Common myeloid progenitor, CD34-positive (primary cell): ENCODE data around the gene DLAT.

Source experiments
- CTCF ChIA-PET: fragments of 350-600 bp; sonication (Branson Sonifier 250); formaldehyde crosslinking; loops from one replicate; lab custom pipeline; 2021; ENCODE audit warnings: antibody characterized with exemption; lab: Charles Lee
- POLR2A ChIA-PET: fragments of 350-600 bp; sonication (Branson Sonifier 250); formaldehyde crosslinking; loops from one replicate; lab custom pipeline; 2021; ENCODE audit warnings: antibody characterized with exemption; lab: Charles Lee
- DNase-seq, 3 donors: peaks; one replicate each; pipeline versions ENCODE4 v3.0.0 to v3.0.0-alpha.2; 2013
- H3K27ac ChIP-seq, 2 experiments: 1 replicate in 1 of 2; 2 replicates in 1 of 2; pipeline ENCODE4 v1.7.0; 2013; ENCODE audit warnings: inconsistent platforms in 2 of 2, low read length in 2 of 2, mild to moderate bottlenecking in 2 of 2, low read depth in 1 of 2, moderate library complexity in 1 of 2; ENCODE audit not compliant: severe bottlenecking in 2 of 2, insufficient read depth in 1 of 2, poor library complexity in 1 of 2
- H3K27me3 ChIP-seq, 5 experiments: replicated peaks in 2 of 5; 1 replicate in 3 of 5; 2 replicates in 2 of 5; pipeline versions ENCODE4 v1.6.1 to v1.7.0; 2013; ENCODE audit warnings: low read length in 4 of 5, mild to moderate bottlenecking in 2 of 5, moderate library complexity in 2 of 5, inconsistent platforms in 1 of 5; ENCODE audit not compliant: insufficient read depth in 5 of 5, control insufficient read depth in 4 of 5
- H3K36me3 ChIP-seq, 4 experiments: 1 replicate in 2 of 4; 2 replicates in 2 of 4; pipeline versions ENCODE4 v1.6.1 to v1.7.0; 2013; ENCODE audit warnings: low read length in 3 of 4, control low read depth in 1 of 4, mild to moderate bottlenecking in 1 of 4; ENCODE audit not compliant: control insufficient read depth in 4 of 4, insufficient read depth in 4 of 4
- H3K4me1 ChIP-seq, 4 experiments: 1 replicate in 3 of 4; 2 replicates in 1 of 4; pipeline versions ENCODE4 v1.6.1 to v1.7.1; 2013; ENCODE audit warnings: low read length in 3 of 4, mild to moderate bottlenecking in 3 of 4, control low read depth in 1 of 4, inconsistent platforms in 1 of 4, moderate library complexity in 1 of 4; ENCODE audit not compliant: control insufficient read depth in 4 of 4, insufficient read depth in 4 of 4; ENCODE audit errors: control extremely low read depth in 1 of 4
- H3K4me3 ChIP-seq, 7 experiments: 1 replicate in 4 of 7; 2 replicates in 3 of 7; pipeline versions ENCODE4 v1.5.1 to v1.7.0; 2013; ENCODE audit warnings: mild to moderate bottlenecking in 7 of 7, low read length in 6 of 7, moderate library complexity in 6 of 7, inconsistent platforms in 2 of 7, low read depth in 2 of 7, control low read depth in 1 of 7; ENCODE audit not compliant: insufficient read depth in 4 of 7, control insufficient read depth in 1 of 7; ENCODE audit errors: extremely low read depth in 1 of 7
- H3K9me3 ChIP-seq, 5 experiments: 1 replicate in 4 of 5; 2 replicates in 1 of 5; pipeline versions ENCODE4 v1.6.1 to v1.7.1; 2013; ENCODE audit warnings: low read length in 4 of 5, mild to moderate bottlenecking in 2 of 5, inconsistent platforms in 1 of 5, low read depth in 1 of 5, moderate library complexity in 1 of 5; ENCODE audit not compliant: control insufficient read depth in 4 of 5, insufficient read depth in 2 of 5; ENCODE audit errors: control extremely low read depth in 1 of 5
- WGBS: methylation state at CpG from one replicate; pipeline ENCODE4 v1.1.5; 2013; ENCODE audit not compliant: insufficient coverage; 5-methylcytosine and 5-hydroxymethylcytosine counted together

Gene DLAT

GRCh38 chr11:112062923-112063322, 37.7 kb downstream of the DLAT start:
- CTCF ChIA-PET = interaction anchor here (0.8 kb wide), 1 partner anchor 11 kb away, joined by 3 read pairs; the partner anchor contains the start of genes NKAPD1 and PIH1D2
- Histone ChIP-seq H3K27ac (no peak overlapping the region), H3K4me3 (no peak overlapping the region), H3K36me3 (peaks cover 0 to 38% (median 17%) of the 10 kb centered on the region in 4 experiments), H3K4me1 (no peaks in the 10 kb centered on the region), H3K9me3 (no peaks in the 10 kb centered on the region), H3K27me3 (no peaks in the 10 kb centered on the region)
- POLR2A ChIA-PET = no interaction called here
- no peak for DNase-seq
- WGBS = no CpG with 5 or more reads among the region's 1 CpG

- H3K27me3 ChIP-seq = no peaks in the 10 kb centered on the region
- peaks cover 7 to 25% (median 18%) of the 10 kb centered on the region in 4 experiments for H3K36me3 ChIP-seq
- peak within 1 kb of the TSS; percentile 70 to 99 (median 94) for H3K4me3 ChIP-seq
- H3K4me1 ChIP-seq = peaks cover 7 to 17% (median 12%) of the 10 kb centered on the region in 4 experiments
- under 1% methylated on average over 31 of the region's 43 CpGs for WGBS
- ChIA-PET CTCF (interaction anchor here (1.1 to 1.6 kb wide), 4 partner anchors 11 to 30 kb away, joined by 3 to 6 read pairs (median 3); partner anchors contain the start of genes SDHD and TIMM8B), POLR2A (no interaction called here)
- H3K9me3 ChIP-seq = no peaks in the 10 kb centered on the region
- peak; percentile 92 to 96 (median 96) for DNase-seq
- H3K27ac ChIP-seq = peak within 1 kb of the TSS; percentile 96 to 98
Measured at GRCh38 chr11:112073941-112074811, 49.0 kb downstream of the DLAT start, which contains the start of the genes NKAPD1 and PIH1D2. Gene NKAPD1, plus strand, starts transcription at chr11:112074299. Its CDS starts 1,276 bp downstream, at chr11:112075575. Gene PIH1D2, minus strand, starts transcription at chr11:112074017. Its CDS starts 843 bp downstream, at chr11:112073174.

DNA sequence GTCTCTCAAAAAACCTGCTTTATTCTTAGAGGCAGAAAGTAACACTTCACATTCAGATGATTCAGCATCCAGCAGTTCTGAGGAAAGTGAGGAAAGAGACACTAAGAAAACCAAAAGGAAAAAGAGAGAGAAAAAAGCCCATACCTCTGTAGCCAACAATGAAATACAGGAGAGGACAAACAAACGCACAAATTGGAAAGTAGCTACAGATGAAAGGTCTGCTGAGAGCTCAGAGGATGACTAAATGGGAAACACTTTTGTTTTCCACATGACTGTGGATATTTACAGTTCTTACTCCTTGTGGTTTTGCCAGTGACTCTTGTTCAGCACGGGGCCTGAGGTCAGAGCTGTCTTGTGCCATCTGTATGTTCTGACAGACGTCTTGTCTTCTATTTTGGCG, 57.5 kb downstream of the DLAT start:
- H3K27ac ChIP-seq = peak overlapping the region in 1 of 2 experiments; percentile 49
- DNase-seq = no peak
- peaks cover 10 to 20% (median 15%) of the 10 kb centered on the region in 4 experiments for H3K4me1 ChIP-seq
- H3K27me3 ChIP-seq = no peaks in the 10 kb centered on the region
- H3K9me3 ChIP-seq = no peaks in the 10 kb centered on the region
- CTCF ChIA-PET = no interaction called here
- H3K36me3 ChIP-seq = peaks cover 7 to 65% (median 52%) of the 10 kb centered on the region in 4 experiments
- 100% methylated on average over 3 of the region's 4 CpGs for WGBS
- H3K4me3 ChIP-seq = no peak overlapping the region
- POLR2A ChIA-PET = no interaction called here

GRCh38 chr11:112085822-112086421, 60.7 kb downstream of the DLAT start:
- ChIA-PET POLR2A (no interaction called here), CTCF (interaction anchor here (1.3 to 1.8 kb wide), 3 partner anchors 12 to 194 kb away, joined by 3 to 5 read pairs (median 4); no protein-coding TSS in a partner anchor)
- peaks cover 11 to 68% (median 46%) of the 10 kb centered on the region in 4 experiments for H3K36me3 ChIP-seq
- no peaks in the 10 kb centered on the region for H3K9me3 ChIP-seq
- H3K4me3 ChIP-seq = peak overlapping the region; percentile 63 to 100 (median 98)
- H3K4me1 ChIP-seq = peaks cover 10 to 27% (median 19%) of the 10 kb centered on the region in 4 experiments
- peak overlapping the region; percentile 17 to 88 for H3K27ac ChIP-seq
- peak in 2 of 3 donors; percentile 63 to 67 for DNase-seq
- H3K27me3 ChIP-seq = no peaks in the 10 kb centered on the region
- WGBS = 6% methylated on average over 17 of the region's 19 CpGs

DNA sequence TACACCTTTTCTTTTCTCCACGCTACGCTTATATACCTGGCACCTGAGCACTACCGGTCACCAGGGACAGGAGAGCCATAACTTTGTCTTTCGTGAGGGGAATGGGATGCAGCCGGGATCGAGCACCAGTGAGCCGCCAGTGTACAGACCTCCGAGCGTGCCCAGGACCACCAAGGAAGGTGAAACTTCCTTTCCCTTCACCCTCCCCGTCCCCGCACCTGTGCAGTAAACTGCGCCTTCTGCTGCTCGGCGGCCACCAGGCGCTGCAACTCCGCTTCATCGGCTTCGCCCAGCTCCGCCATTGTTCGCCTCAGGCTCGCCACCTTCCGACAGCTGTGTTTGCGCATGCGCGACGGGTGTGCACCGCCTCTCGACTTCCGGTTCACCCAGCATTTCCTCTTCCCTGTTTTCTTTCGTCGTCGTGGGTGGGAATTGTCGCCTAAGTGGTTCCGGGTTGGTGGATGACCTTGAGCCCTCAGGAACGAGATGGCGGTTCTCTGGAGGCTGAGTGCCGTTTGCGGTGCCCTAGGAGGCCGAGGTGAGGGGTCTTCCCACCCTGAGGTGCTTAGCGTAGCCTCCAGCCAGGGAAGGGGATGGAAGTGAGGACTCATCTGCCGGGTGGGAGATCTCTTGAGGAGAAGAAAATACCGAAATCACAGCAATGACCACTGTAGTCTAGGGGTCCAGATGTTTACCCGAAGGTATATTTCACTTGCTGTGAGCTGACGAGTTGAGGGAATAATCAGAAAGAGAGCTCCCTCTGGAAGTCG, 61.4 kb downstream of the DLAT start, which contains the start of the genes SDHD and TIMM8B:
Gene SDHD (plus strand): TSS at position 452 of the 770 bp plus-strand sequence. CDS start 35 bp downstream, at position 487.
Gene TIMM8B (minus strand): TSS at position 335 of the 770 bp plus-strand sequence. CDS start 33 bp downstream, at position 302.
- Histone ChIP-seq H3K4me3 (peak within 1 kb of the TSS; percentile 63 to 100 (median 98)), H3K9me3 (no peaks in the 10 kb centered on the region), H3K4me1 (peaks cover 10 to 27% (median 19%) of the 10 kb centered on the region in 4 experiments), H3K27me3 (no peaks in the 10 kb centered on the region), H3K36me3 (peaks cover 13 to 72% (median 51%) of the 10 kb centered on the region in 4 experiments), H3K27ac (peak within 1 kb of the TSS; percentile 56 to 88)
- 0% methylated on average over 38 of the region's 45 CpGs for WGBS
- peak; percentile 97 to 99 (median 98) for DNase-seq
- POLR2A ChIA-PET = no interaction called here
- CTCF ChIA-PET = interaction anchor here (1.0 to 2.1 kb wide), 7 partner anchors 12 to 194 kb away, joined by 3 to 5 read pairs (median 3); partner anchors contain the start of genes NKAPD1 and PIH1D2

- ChIA-PET CTCF (interaction anchor here (1.0 to 2.1 kb wide), 7 partner anchors 10 to 105 kb away, joined by 3 to 5 read pairs (median 3); partner anchors contain the start of genes NKAPD1 and PIH1D2), POLR2A (no interaction called here)
- H3K36me3 ChIP-seq = peaks cover 13 to 71% (median 50%) of the 10 kb centered on the region in 4 experiments
- H3K4me1 ChIP-seq = peaks cover 10 to 27% (median 19%) of the 10 kb centered on the region in 4 experiments
- 26% methylated on average over 7 of the region's 10 CpGs for WGBS
- no peaks in the 10 kb centered on the region for H3K9me3 ChIP-seq
- no peaks in the 10 kb centered on the region for H3K27me3 ChIP-seq
- H3K27ac ChIP-seq = peak overlapping the region; percentile 56 to 88
- H3K4me3 ChIP-seq = peak overlapping the region; percentile 63 to 100 (median 98)
- peak in 1 of 3 donors; percentile 8 for DNase-seq
Measured at GRCh38 chr11:112087212-112087611, 62.0 kb downstream of the DLAT start.
